Fibroblast of villous mesenchyme (primary cell): ENCODE data around the gene STK32C. TPM values are rescaled to one million over a fixed set of nuclear protein-coding genes. Genes with fewer than 3 reads are reported as not detected.

ENCODE experiments used
- DNase-seq: peaks from one replicate; pipeline ENCODE4 v3.0.0-alpha.2; 2010; ENCODE audit warnings: low read depth
- H3K4me3 ChIP-seq: 2 replicates; pipeline ENCODE4 v1.5.1; 2011; ENCODE audit warnings: low read depth, mild to moderate bottlenecking, low read length
- total RNA-seq: library from RNA; depleted of rRNA; stranded (reverse); fragments of >200 nt; gene quantifications from 2 replicates; pipeline ENCODE4 v1.2.3, GENCODE V29; 2012
- TF ChIP-seq, protein P1 (sequence below): IDR thresholded peaks from 2 replicates; pipeline ENCODE4 v1.5.1; 2012; ENCODE audit warnings: low read depth, mild to moderate bottlenecking, low read length; ENCODE audit not compliant: insufficient read depth

The STK32C gene
- total RNA-seq, 1 donor, result 8.6 TPM

DNA sequence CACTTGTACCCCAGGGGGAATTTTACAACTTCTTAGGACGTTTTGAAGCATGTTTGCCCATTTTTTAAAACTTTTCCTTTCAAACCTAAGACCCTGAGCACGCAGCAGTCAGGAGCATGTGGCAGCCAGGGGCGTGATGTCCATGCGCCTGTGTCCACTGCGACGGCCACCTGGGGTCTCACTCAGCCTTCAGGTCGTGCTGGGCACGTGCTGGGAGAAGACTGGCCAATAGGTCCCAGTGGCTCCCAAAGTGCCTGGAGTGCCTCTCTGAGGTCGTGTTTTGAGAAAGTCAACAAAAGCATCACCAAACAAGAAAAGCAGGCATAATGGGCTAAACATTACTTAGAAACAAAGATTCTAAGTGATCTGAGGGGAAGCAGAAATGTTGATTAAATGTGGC lies 39.1 kb upstream of the STK32C start:
- DNase-seq, result no peak
- TF ChIP-seq, protein P1, sequence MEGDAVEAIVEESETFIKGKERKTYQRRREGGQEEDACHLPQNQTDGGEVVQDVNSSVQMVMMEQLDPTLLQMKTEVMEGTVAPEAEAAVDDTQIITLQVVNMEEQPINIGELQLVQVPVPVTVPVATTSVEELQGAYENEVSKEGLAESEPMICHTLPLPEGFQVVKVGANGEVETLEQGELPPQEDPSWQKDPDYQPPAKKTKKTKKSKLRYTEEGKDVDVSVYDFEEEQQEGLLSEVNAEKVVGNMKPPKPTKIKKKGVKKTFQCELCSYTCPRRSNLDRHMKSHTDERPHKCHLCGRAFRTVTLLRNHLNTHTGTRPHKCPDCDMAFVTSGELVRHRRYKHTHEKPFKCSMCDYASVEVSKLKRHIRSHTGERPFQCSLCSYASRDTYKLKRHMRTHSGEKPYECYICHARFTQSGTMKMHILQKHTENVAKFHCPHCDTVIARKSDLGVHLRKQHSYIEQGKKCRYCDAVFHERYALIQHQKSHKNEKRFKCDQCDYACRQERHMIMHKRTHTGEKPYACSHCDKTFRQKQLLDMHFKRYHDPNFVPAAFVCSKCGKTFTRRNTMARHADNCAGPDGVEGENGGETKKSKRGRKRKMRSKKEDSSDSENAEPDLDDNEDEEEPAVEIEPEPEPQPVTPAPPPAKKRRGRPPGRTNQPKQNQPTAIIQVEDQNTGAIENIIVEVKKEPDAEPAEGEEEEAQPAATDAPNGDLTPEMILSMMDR, result no peak
- H3K4me3 ChIP-seq, result no peak overlapping the region

DNA sequence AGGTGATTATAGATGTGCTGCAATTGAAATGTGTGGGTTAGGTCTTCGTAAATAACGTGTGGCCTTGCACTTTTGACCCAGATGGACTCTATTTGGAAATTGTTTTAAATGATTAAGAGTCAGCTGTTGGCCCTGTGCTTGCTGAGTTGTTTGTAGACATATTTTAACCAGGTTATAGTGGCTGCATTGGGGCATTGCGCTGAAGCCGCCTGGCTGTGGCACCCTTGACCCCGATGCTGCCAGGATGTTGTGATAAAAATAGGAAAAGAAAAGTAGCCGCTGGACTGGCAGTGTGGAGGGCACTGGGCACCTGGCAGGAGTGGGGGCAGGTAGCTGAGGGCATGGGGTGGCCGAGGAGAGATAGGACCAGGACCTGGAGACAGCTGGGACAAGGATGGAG lies 37.6 kb upstream of the STK32C start:
- H3K4me3 ChIP-seq, result no peak overlapping the region
- no peak for DNase-seq
- TF ChIP-seq, protein P1, result no peak

DNA sequence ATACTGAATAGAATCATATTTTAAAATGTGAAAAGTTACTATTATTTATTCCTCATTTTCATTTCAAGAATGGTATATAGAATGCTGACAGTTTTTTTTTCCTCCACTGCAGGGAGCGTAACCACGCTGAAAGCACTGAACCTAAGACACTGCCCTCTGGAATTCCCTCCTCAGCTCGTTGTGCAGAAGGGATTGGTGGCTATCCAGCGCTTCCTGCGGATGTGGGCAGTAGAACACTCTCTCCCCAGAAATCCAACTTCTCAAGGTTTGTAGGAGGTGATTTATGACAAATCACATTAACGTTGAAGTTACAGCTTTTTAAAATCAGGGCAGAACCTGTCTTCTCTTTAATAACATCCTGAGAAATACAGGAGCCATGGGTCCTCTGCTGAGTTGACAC lies 36.6 kb upstream of the STK32C start:
- no peak overlapping the region for H3K4me3 ChIP-seq
- TF ChIP-seq, protein P1, result no peak
- no peak for DNase-seq

DNA sequence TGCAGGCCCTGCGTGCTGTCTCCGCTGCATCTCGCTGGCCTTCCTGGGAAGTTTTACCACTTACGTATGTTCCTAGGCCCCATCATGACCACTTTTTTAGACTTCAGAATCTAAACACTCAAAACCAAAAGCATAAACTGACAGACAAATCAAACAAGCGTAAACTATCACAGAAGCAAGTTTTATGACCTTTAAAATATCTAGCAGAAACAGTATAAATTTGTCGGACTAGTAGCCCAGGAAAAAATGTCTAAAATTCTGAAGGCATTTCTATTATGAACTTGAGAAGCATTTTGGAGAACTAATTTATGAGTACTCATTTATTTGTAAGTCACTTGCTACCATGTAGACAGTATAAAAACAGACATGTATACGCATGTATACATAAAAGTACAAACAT lies 34.8 kb upstream of the STK32C start:
- TF ChIP-seq, protein P1, result no peak
- H3K4me3 ChIP-seq, result no peak overlapping the region
- DNase-seq, result no peak

DNA sequence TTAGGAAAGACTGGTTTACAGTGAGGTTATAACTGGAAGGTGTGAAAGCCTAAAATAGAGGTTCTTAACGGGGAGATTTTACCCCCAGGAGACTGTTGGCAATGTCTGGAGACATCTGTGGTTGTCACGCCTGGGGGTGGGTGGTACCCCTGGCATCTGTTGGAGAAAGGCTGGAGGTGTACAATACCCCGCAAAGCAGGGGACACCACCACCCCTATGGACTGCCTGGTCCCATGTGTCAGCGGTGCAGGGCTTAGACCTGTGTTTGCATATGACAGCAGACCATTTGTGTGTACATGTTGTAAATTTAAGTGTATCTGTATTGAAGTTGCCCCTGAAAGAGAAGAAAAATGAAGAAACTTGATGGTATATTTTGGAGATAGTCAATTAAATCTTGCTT lies 34.0 kb upstream of the STK32C start:
- H3K4me3 ChIP-seq, result no peak overlapping the region
- TF ChIP-seq, protein P1, result no peak
- DNase-seq, result no peak

DNA sequence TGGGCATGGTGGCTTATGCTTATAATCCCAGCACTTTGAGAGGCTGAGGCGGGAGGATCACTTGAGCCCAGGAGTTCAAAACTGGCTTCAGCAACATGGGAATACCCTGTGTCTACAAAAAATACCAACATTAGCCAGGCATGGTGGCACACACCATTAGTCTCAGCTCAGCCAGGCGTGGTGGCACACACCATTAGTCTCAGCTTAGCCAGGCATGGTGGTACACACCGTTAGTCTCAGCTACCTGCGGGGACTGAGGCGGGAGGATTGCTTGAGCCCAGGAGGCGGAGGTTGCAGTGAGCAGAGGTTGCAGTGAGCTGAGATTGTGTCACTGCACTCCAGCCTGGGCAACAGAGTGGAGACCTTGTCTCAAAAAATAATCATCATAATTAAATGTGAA lies 33.3 kb upstream of the STK32C start:
- no peak for DNase-seq
- H3K4me3 ChIP-seq, result no peak overlapping the region
- TF ChIP-seq, protein P1, result no peak

DNA sequence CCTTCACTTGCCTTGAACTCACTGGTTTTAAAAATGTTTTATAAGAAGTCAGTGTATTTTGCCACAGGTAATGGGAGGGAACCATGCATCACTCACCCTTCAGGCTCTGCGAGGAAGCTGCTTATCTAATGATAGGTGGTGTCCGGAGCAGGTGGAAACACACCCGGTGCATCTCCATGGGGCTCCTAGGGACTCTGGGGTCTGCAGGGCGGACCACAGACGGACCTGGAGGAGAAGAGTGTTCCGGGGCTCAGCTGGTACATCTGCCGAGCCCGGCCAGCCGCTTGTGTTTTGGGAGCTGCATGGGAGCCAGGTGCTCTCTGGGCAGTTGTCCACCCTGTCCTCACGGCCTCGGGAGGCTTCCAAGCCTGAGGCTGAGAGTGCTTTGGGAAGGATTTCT lies 31.5 kb upstream of the STK32C start:
- no peak overlapping the region for H3K4me3 ChIP-seq
- TF ChIP-seq, protein P1, result no peak
- no peak for DNase-seq
